Fibroblast of peridontal ligament (primary cell): ENCODE data around the gene FBXO8.
A peak's percentile ranks its signal among the peaks of the same experiment; 100 is the strongest.

ENCODE experiments used
- DNase-seq: peaks from one replicate; pipeline ENCODE4 v3.0.0-alpha.2; 2010; ENCODE audit errors: extremely low read depth

FBXO8 gene

GRCh38 chr4:174210952-174211490, 72.4 kb downstream of the FBXO8 start:
- no peak for DNase-seq

DNA sequence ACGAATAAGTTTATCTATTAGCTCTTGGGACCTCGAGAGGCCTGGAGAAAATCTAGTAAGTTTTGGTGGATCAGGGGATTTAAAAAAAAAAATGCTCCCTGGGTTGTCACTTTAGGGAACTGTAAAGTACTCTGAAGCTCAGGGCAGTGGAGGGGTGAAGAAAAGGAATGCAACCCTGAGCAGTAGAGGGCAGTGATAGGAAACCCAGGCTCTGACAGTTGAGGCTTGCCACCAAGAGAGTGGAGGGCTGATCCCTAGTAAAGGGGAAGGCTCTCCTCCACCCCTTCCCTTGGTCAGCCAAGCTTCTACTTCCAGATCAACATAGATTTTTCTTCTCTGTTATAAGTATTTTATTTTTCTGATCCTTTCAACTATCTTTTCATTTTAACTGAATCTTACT, 73.1 kb downstream of the FBXO8 start:
- no peak for DNase-seq

DNA sequence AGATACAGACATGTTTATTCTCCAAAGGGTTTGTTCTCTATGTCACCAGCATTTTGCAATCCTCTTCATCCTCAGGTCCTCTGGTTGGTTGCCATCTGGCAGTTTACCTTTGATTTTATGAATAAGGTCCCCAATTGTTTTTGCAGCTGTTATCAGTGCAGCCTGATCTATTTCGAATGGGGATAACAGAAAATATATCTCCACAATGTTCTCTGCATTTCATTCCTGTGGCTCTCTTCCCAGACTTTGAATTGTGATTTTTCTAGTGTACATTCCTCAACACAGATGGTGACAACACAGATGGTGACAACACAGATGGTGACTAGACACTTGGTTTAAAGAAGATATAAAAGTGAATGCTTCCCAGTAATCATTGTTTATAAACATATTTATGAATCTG, 74.1 kb downstream of the FBXO8 start:
- no peak for DNase-seq

GRCh38 chr4:174207367-174207766, 76.1 kb downstream of the FBXO8 start:
- no peak for DNase-seq

- DNase-seq: no peak
Measured at GRCh38 chr4:174204164-174204831, 79.2 kb downstream of the FBXO8 start.

GRCh38 chr4:174201871-174202270, 81.6 kb downstream of the FBXO8 start:
- DNase-seq: no peak

- no peak for DNase-seq
Measured at GRCh38 chr4:174199735-174200134, 83.7 kb downstream of the FBXO8 start.

DNA sequence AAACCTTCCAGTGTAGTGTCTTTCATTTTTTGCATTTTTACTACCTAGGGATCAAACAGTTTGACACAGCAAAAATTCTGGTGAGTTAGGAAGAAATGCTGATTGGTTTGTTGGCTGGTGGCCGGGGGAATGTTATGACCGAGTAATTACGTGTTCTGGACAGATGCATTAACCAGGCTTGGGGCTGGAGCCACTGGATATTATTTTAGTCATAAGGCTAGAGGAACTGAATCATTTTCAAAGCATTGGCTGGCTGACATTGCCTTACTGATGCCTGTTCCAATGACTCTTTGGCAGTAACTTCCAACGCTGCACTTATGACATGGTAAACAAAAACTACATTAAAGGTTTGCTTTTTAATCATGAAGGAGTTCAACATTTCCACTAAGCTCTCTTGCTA, 84.6 kb downstream of the FBXO8 start:
- DNase-seq: peak; percentile 86

DNA sequence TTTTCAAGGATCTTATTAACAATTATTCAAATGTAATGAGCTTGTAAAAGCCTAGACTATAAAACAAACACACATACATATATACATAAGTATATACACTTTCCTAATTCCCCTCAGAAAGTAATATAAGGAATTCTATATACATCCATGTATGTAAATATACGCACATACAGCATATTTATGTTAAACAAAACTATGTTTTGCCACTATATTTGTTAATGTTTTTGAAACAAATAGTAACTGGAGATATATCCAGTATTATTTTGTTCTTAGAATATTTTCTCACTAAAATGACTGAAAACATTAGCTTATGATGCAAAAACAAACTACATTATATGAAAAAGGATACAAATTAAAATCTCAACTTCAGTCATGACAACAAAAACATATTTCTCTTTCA, 85.1 kb downstream of the FBXO8 start:
- no peak for DNase-seq

DNA sequence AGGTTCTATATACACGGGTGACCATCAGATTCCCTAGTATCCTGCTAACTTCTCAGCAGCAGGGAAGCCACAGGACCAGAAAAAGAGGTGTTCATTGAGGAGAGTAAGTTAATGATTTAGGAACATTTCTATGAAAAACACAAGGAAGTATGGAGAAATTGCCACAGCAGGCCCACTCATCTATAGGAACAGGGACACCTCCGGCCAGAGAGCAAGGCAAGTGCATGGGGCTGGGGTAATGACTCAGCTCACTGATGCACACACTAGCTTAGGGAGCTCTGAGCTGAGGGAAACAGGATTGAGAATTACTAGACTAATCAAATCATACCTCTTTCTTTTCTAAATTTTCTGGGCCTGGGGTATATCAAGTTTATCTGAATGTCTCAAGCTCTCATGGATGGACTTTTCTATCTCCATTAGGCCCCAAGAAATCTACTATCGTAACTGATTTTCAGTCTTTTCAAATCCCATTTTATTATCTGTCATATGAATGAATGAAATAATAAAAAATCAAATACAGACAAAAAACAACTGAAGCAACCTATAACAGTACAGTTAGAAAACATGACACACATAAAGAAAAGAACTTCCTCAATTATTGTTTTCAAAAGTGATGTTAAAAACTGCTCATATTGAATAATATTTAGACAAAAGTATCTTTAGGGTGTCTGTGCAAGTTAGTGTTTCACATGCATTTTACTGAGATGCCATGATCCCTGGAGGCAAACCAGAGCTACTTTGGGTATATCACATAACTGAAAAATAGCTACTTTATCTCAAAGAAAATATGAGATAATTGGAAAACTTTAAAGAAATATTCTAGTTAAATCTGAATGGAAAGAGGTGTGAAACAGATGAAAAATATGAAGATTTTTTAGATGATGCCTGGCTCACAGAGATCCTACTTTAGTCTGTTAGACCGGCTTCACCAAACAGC, 89.8 kb downstream of the FBXO8 start:
- no peak for DNase-seq

DNA sequence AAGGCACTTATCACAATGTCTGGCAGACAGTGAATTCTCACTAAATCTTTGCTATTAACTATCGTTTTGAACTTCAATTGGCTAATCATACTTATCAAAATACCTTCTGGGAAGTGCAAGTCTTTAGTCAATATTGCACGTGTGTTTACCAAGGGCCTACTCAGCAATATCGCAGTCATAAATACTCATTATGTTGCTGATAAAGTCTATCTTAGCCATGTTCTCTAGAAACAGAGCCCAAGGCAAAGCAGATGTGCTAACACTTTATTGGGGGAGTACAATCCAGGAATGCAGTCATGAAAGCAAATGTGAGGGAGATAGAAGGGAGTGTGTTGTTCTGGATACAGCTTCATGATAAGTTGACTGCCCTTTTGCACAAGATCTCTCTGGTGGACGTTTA, 90.5 kb downstream of the FBXO8 start:
- no peak for DNase-seq

DNA sequence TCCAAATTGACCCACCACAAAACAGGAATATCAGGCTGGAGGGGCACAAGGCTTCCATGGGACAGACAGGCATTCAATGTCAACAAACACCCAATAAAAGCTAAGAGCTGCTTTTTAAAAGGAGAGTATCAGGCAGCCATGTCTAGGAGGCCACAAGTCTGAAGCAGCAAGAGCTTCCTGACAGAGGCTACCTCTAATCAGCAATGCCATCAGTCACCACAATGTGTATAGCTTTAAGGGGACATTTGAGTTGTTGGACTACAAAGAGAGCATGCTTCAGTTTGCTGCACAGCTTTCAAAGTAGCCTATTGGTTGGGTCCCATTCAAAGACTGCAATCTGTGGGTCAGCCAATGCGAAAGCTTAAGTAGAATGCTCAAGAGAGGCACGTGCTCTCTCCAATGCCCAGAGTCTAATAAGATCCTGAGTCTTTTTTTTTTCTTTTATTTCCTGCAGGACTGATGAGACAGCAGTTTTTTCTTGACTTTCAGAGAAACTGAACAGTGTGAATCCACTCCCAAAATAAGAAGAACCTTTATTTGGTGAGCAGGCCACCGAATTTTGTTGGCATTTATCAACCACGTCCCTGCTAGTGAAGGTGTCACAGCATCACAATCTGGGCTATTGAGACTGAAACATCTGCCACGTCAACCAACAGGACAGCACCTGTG, 92.5 kb downstream of the FBXO8 start:
- DNase-seq: no peak

DNA sequence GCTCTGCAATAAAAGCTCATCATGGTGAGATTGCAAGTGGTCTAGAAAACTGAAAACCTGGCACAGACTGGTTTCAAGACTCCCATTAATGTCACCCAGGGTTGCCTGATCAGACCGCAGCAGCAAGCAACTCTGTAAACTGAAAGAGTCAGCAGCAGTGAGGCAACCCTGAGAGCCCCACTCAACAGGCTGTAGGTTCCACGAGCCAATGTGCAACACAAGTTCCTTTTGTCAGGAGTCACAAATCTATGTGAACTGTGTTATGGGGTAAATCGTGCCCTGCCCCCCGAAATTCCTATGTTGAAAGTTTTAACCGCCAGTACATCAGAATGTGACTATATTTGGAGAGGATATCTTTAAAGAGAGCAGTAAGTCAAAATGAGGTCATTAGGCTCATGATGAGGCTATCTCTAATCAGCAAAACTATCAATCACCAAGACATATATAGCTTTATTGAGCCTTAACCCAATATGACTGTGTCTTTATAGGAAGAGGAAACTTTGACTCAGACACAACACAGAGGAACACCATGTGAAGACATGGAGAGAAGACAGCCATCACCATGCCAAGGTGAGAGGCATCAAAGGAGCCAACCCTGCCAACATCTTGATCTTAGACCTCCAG, 94.0 kb downstream of the FBXO8 start:
- DNase-seq: no peak
